ENCODE measurements around the gene YOD1. TPM values are rescaled to one million over a fixed set of nuclear protein-coding genes. Genes with fewer than 3 reads are reported as not detected.

YOD1 gene
- polyA plus RNA-seq, 1 donor from 2014 or later = 9.3 TPM

DNA sequence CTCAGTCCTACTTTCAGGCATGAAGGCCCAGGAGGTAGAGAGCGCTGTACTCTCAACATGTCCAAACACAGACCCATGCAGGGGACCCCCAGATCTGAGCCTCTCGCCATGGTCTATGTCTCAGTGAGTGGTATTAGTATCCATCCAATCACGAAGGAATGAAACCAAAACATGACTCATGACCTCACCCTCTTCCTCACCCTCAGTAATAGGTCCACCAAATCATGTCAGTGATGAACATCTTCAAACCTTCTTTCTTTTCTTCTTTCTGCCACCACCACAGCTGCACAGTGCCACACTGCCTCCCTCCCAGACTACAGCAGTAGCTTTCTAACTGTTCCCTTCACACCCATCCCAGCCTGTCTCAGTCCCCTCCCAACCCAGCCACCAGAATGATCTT, 35.2 kb downstream of the YOD1 start:
- no peak overlapping the region for H3K27ac ChIP-seq (ENCODE audit: low read length)
- H3K4me2 ChIP-seq (ENCODE audit: low read length) = no peak overlapping the region
- H3K79me2 ChIP-seq (replicated peaks; ENCODE audit: insufficient read depth, low read length) = no peaks in the 10 kb centered on the region
- no peaks in the 10 kb centered on the region for H3K27me3 ChIP-seq (ENCODE audit: insufficient read depth, low read depth, low read length)
- no peak overlapping the region for H3K4me3 ChIP-seq (ENCODE audit: low read length)
- no peaks in the 10 kb centered on the region for H3K36me3 ChIP-seq (ENCODE audit: insufficient read depth, low read length)
- no peak overlapping the region for H3K9ac ChIP-seq (ENCODE audit: low read length)
- H4K20me1 ChIP-seq (ENCODE audit: insufficient read depth) = no peaks in the 10 kb centered on the region
- H3K9me2 ChIP-seq (ENCODE audit: insufficient read depth, low read length) = no peaks in the 10 kb centered on the region
- TF ChIP-seq TAF1 (IDR thresholded peaks at IDR 0.05; ENCODE audit: low read depth) (no peak), MXI1 (conservative IDR thresholded peaks at IDR 0.05; ENCODE audit: poor library complexity, severe bottlenecking) (no peak)
- H3K9me3 ChIP-seq (ENCODE audit: low read length) = no peaks in the 10 kb centered on the region
- no peak overlapping the region for H2AFZ ChIP-seq (ENCODE audit: low read depth, low read length)
- H3F3A ChIP-seq (ENCODE audit: insufficient read depth, low read length, poor library complexity, severe bottlenecking) = no peaks in the 10 kb centered on the region

DNA sequence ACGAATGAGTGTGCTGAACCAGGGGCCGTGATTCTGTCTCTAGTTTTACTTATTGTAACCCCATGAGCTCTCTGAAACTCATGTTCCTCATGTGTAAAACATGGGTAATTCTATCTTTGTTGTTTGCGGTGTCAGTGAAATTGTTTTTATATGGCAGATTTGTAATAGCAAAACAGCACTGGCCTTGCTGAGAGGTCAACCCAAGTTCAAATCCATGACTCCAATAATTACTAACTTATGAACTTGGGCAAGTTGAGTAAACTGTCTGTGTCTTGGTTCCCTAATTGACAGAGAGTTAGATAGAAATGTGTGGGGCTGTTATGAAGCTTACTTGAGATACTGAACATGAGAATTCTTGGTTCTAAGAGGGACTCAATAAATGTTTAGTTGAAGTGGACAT, 36.3 kb downstream of the YOD1 start:
- Histone ChIP-seq H3K27me3 (ENCODE audit: insufficient read depth, low read depth, low read length) (no peaks in the 10 kb centered on the region), H3K4me2 (ENCODE audit: low read length) (no peak overlapping the region), H2AFZ (ENCODE audit: low read depth, low read length) (no peak overlapping the region), H3K9ac (ENCODE audit: low read length) (no peak overlapping the region), H3K9me3 (ENCODE audit: low read length) (no peaks in the 10 kb centered on the region), H3F3A (ENCODE audit: insufficient read depth, low read length, poor library complexity, severe bottlenecking) (no peaks in the 10 kb centered on the region), H4K20me1 (ENCODE audit: insufficient read depth) (no peaks in the 10 kb centered on the region), H3K9me2 (ENCODE audit: insufficient read depth, low read length) (no peaks in the 10 kb centered on the region), H3K27ac (ENCODE audit: low read length) (no peak overlapping the region), H3K4me3 (ENCODE audit: low read length) (no peak overlapping the region), H3K36me3 (ENCODE audit: insufficient read depth, low read length) (no peaks in the 10 kb centered on the region), H3K79me2 (replicated peaks; ENCODE audit: insufficient read depth, low read length) (no peaks in the 10 kb centered on the region)
- TF ChIP-seq, protein P1, sequence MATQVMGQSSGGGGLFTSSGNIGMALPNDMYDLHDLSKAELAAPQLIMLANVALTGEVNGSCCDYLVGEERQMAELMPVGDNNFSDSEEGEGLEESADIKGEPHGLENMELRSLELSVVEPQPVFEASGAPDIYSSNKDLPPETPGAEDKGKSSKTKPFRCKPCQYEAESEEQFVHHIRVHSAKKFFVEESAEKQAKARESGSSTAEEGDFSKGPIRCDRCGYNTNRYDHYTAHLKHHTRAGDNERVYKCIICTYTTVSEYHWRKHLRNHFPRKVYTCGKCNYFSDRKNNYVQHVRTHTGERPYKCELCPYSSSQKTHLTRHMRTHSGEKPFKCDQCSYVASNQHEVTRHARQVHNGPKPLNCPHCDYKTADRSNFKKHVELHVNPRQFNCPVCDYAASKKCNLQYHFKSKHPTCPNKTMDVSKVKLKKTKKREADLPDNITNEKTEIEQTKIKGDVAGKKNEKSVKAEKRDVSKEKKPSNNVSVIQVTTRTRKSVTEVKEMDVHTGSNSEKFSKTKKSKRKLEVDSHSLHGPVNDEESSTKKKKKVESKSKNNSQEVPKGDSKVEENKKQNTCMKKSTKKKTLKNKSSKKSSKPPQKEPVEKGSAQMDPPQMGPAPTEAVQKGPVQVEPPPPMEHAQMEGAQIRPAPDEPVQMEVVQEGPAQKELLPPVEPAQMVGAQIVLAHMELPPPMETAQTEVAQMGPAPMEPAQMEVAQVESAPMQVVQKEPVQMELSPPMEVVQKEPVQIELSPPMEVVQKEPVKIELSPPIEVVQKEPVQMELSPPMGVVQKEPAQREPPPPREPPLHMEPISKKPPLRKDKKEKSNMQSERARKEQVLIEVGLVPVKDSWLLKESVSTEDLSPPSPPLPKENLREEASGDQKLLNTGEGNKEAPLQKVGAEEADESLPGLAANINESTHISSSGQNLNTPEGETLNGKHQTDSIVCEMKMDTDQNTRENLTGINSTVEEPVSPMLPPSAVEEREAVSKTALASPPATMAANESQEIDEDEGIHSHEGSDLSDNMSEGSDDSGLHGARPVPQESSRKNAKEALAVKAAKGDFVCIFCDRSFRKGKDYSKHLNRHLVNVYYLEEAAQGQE (IDR thresholded peaks at IDR 0.05; ENCODE audit: borderline replicate concordance) = no peak
- TF ChIP-seq SMC3 (conservative IDR thresholded peaks at IDR 0.05; ENCODE audit: poor library complexity) (no peak), EZH2 (IDR thresholded peaks at IDR 0.05; ENCODE audit: borderline replicate concordance, insufficient read depth, low read length, poor library complexity, severe bottlenecking) (no peak), RAD21 (conservative IDR thresholded peaks at IDR 0.05) (no peak), POLR2AphosphoS5 (IDR thresholded peaks at IDR 0.05) (no peak), TAF1 (IDR thresholded peaks at IDR 0.05; ENCODE audit: low read depth) (no peak), EP300 (conservative IDR thresholded peaks at IDR 0.05; ENCODE audit: poor library complexity, severe bottlenecking) (no peak), MXI1 (conservative IDR thresholded peaks at IDR 0.05; ENCODE audit: poor library complexity, severe bottlenecking) (no peak)
- TF ChIP-seq, protein P2, sequence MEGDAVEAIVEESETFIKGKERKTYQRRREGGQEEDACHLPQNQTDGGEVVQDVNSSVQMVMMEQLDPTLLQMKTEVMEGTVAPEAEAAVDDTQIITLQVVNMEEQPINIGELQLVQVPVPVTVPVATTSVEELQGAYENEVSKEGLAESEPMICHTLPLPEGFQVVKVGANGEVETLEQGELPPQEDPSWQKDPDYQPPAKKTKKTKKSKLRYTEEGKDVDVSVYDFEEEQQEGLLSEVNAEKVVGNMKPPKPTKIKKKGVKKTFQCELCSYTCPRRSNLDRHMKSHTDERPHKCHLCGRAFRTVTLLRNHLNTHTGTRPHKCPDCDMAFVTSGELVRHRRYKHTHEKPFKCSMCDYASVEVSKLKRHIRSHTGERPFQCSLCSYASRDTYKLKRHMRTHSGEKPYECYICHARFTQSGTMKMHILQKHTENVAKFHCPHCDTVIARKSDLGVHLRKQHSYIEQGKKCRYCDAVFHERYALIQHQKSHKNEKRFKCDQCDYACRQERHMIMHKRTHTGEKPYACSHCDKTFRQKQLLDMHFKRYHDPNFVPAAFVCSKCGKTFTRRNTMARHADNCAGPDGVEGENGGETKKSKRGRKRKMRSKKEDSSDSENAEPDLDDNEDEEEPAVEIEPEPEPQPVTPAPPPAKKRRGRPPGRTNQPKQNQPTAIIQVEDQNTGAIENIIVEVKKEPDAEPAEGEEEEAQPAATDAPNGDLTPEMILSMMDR (IDR thresholded peaks at IDR 0.05; ENCODE audit: poor library complexity, severe bottlenecking) = no peak

All from neural cell (in vitro differentiated cells).